GM11168 (cell line): Measurements from ENCODE around the gene PCSK2.
"Not testable (repeated sequence)": the region's sequence is repeated elsewhere in the genome, so short reads cannot be mapped to it uniquely, and the experiment has no call there.

Experiments used
- in situ Hi-C: fragments of 300-500 bp; cut with MboI; formaldehyde crosslinking; loops from one replicate; pipeline ENCODE4 v1.12.0; 2022; ENCODE audit warnings: low sequenced_read_pairs; ENCODE audit not compliant: unreplicated experiment

The PCSK2 gene, protein sequence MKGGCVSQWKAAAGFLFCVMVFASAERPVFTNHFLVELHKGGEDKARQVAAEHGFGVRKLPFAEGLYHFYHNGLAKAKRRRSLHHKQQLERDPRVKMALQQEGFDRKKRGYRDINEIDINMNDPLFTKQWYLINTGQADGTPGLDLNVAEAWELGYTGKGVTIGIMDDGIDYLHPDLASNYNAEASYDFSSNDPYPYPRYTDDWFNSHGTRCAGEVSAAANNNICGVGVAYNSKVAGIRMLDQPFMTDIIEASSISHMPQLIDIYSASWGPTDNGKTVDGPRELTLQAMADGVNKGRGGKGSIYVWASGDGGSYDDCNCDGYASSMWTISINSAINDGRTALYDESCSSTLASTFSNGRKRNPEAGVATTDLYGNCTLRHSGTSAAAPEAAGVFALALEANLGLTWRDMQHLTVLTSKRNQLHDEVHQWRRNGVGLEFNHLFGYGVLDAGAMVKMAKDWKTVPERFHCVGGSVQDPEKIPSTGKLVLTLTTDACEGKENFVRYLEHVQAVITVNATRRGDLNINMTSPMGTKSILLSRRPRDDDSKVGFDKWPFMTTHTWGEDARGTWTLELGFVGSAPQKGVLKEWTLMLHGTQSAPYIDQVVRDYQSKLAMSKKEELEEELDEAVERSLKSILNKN

DNA sequence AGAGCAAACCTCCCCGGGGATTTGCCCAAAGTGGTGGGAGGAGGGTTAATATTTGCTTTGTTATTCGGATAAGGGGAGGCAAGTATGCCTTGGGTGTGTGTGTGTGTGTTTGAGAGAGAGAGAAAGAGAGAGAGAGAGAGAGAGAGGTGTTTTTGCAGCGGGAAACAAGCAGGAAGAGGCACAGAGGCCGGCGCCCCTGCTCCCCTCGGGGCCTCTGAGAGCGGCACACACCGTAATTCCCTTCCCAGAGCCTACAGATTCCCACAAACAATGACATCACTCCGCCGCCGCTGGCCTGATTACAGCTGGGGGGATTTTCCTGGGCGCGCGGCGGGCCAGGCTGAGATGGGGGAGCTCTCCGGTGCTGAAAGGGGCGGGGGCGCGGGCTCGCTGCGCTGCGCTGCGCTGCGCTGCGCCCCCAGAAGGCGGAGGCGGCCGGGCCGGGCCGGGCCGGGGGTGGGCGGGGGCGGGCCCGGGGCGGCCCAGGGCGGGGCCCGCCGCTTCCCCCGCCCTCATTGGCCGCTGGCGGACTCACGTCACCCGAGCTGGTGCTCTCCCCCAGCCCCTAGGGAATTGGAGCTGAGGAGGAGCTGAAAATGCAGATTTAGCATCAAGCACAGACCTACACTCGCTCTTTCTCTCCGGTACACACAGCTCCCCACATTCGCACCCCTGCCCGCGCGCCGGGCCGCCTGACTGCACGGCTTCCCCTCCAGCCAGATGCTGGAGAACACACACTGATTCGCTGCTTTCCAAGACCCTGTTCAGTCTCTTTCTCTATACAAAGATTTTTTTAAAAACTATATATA, at the start of gene PCSK2:
PCSK2 (plus strand) TSS at position 631 of the 809 bp plus-strand sequence. CDS start 266 bp downstream, outside the sequence.
- in situ Hi-C loops = no loop called here

DNA sequence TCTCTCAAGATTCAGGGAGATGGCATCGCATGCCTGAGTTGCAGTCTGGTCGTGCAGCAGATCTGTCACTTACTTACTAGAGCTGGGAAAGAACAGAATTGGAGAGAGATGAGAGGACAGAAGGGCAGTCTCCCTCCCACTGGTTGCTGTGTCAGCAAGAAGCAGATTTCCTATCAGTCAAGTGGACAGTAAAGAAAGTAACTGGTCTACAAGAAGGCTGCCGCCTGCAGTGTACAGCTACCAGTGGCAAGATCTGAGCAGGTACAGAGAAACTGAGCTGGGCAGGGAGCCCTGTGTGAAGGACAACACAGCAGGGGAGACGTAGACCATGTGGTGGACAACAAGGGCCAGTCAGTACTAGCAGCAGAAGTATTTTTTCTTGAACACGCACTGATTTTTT, 49.5 kb upstream of the PCSK2 start:
- in situ Hi-C loops = no loop called here

DNA sequence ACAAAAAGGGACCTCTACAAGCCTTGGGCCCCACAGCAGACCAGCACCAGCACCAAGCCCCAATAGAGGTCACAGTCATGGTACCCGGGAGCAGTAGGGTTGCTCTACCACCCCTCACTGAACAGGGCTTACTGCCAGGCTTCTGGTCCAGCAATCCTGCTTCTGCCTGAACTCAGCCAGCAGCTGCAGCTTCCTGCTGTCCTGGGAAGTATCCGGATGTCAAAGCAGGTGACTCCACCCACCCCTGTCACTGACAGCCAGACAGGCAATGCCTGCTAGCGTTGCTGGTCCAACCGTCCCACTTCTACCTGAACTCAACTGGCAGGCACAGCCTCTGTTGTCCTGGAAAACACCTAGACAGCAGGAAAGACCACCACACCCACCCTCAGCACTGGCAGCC, 47.0 kb upstream of the PCSK2 start:
- in situ Hi-C loops = no loop called here

- in situ Hi-C loops = no loop called here
Observed at GRCh38 chr20:17189976-17190695, 36.7 kb upstream of the PCSK2 start.

DNA sequence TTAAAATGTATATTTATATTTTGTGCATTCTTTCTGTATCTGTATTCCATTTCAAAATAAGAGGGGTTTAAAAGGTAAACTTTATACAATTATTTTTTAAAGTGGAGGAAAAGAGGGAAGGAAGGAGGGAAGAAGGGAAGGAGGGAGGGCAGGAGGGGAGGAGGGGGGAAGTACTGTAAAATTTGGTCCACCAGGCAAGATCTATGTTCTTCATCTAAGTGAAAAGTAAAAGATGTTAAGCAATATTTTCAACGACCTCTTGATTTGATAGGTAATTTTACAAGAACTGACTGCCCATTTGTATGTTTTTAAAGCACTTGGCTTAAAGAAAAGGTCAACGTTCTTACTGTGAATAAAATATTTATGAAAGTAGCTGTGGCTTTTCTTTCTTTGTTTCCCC, 29.8 kb upstream of the PCSK2 start:
- in situ Hi-C loops = no loop called here

- in situ Hi-C loops = no loop called here
Observed at GRCh38 chr20:17202030-17202429, 24.8 kb upstream of the PCSK2 start.

DNA sequence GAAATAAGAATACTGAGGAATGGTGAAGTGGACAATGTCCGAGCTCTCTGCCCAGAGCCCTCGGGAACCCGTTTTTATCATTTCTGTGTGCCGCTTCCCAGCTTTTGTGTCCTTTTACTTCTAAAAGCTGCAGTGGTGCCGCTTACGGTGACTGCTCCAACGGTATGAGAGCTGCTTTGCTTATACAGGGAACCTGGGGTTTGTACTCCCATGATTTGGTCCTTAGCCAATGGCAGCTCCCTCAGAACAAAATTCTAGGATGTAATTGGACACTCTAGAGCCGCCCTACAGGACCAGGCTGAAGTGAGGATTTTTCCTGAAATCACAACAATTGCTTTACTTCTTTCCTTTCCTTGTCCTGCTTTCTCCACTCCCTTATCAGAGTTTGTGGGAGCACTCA, 24.2 kb upstream of the PCSK2 start:
- in situ Hi-C loops = no loop called here

DNA sequence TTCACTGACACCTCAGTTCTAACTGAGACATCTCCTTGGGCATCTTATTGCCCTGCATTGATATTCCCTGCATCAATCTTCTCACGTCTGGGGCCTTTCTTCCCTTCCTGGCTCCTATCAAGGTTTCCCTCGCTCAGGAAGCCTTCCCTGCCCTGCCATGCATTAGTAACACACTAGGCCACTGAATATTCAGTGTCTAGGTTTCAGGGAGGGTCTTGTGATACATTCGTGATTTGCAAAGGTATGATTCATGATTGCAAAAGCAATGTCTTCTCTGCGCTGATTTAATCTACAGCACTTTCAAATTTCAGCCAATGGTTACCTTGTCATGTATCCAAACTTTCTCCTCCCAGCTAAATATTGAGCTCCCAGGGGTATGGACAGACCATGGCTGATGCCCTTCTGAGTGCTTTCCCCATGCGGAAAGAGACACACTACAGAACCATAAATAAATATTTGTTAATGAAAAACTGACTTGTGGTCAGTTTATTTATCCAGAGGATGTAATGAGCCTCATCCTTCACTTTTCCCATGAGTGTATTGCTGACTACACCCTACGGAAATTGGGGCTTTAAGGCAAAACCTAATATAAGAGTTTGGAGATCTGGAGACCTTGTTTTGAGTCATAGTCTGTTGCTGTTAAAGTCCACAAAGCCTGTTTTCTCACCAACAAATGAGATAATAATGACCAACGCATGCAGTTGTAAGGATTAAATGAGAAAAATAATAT, 21.6 kb upstream of the PCSK2 start:
- in situ Hi-C loops = no loop called here

DNA sequence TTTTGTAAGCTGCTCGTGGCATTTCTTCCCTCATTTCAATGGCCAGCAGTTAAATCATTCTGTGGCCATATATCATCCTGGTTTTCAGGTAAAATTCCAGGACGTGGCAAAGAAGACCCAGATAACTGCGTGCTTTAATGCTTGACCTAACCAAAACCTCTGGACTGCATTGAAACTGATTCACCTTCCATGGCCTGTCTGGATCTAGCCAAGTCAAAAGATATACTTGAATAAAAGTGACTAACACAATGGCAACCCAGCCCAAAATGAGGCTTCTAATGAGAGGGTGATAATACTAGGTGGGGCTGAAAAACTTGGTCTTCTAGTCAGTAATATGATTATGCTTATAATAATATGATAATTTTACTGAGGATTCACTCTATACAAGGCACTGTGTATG, 16.5 kb upstream of the PCSK2 start:
- in situ Hi-C loops = no loop called here

- in situ Hi-C loops = no loop called here
Observed at GRCh38 chr20:17210983-17211382, 15.9 kb upstream of the PCSK2 start.

GRCh38 chr20:17215167-17215566, 11.7 kb upstream of the PCSK2 start:
- in situ Hi-C loops = no loop called here

DNA sequence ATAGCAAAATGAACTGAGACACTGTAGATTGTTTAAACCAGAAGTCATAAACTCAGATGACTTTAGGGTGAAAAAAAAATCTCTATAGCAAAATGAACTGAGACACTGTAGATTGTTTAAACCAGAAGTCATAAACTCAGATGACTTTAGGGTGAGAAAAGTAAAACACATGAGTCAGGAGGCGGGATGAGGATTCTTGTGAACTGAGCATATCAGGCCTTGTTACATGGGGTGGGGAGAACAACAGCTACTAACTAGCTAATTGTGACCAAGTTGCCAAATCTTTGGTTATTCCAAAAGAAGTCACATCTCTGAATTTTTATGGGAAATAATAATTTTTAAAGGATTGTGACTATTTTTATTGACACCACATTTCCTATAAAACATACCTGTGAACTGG, 7.0 kb upstream of the PCSK2 start:
- in situ Hi-C loops = not testable (repeated sequence)

GRCh38 chr20:17223553-17223952, 3.3 kb upstream of the PCSK2 start:
- in situ Hi-C loops = no loop called here

- in situ Hi-C loops = no loop called here
Observed at GRCh38 chr20:17225851-17226409, 910 bp upstream of the PCSK2 start.

DNA sequence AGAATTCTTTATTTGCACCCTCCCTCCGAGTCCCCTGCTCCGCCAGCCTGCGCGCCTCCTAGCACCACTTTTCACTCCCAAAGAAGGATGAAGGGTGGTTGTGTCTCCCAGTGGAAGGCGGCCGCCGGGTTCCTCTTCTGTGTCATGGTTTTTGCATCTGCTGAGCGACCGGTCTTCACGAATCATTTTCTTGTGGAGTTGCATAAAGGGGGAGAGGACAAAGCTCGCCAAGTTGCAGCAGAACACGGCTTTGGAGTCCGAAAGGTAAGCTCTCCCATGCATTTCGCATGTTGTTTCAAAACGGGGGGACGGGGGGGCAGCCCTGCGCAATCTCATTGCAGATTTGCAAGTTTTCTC, 357 bp downstream of the PCSK2 start:
- in situ Hi-C loops = no loop called here

DNA sequence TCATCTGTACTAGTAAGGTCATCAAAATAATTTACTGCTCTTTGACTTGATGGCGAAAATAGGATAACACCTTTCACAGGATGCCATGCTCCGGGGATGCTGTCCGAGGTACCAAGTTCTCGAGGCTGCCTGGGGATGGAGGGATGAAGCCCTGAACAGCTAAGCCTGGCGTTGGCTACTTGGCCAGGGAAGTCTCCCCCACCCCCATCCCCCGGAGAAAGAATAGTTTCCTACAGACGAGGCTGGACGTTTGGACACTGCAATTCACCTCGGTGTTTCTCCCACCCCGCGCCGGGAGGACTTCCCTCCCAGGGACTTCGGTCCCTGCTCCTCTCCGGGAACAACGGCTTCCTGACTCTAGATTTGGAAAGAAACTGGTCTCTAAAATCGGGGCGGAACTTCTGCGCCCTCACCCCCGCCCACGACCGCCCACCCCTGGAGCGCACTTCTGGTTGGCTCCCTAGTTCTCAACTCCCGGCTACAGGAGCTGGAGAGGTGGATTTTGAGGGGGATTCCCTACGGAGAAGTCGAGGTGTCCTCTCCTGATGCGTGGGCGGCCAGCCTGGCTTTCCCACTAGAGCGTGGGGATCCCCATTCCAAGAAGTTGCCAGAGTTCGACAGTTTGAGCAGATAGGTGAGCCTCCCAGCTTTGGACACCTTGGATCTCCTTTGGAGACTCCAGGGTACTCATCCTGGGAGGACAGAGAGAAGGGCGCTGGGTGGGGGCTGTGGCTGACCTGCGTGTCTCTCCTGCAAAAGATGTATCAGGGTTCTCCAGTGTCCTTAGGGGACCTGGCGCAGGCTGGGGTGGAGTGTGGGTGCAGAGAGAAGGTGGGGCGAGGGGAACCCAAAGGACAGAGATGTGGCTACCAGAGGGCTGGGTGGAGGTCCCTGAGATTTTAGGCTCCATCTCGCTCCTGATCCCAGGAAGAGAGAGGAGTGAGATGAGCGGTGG, 1.1 kb downstream of the PCSK2 start:
- in situ Hi-C loops = no loop called here

DNA sequence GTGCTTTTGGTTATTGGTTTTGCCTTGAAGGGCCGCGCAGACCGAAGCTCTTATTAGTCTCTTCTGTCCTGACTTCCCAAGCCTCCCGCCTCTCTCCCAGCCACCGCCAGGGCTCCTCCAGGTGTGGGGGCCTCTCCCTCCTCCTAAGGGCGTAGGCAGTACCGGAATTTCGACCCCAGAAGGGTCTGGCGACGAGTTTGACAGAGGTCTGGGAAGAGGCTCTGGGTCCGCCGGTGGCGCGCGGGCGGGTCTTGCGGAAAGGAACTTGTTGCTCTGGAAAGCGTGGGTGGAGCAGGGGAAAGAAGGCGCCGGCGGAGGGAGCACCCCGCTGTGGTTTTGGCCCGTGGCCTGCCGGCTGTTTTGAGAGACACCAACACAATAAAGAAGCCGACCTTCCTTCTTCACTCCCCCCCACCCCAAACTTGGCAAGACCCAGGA, 1.8 kb downstream of the PCSK2 start:
- in situ Hi-C loops = no loop called here

GRCh38 chr20:17229256-17229655, 2.4 kb downstream of the PCSK2 start:
- in situ Hi-C loops = no loop called here
